Endothelial cell of umbilical vein (primary cell): ENCODE results near the gene PCNX4. TPM values are rescaled to one million over a fixed set of nuclear protein-coding genes. Genes with fewer than 3 reads are reported as not detected.
A peak's percentile ranks its signal among the peaks of the same experiment; 100 is the strongest.

Experiments used
- BruUV-seq: library from RNA; stranded (reverse); fragments of 400-500 nt; replicated peaks from 2 replicates; lab custom pipeline; 2021; lab: Mats Ljungman, UMichigan
- CTCF ChIA-PET: fragments of 300-600, 350-600 bp; sonication (Branson Sonifier 250); formaldehyde crosslinking; loops from one replicate; lab custom pipeline; 2021; ENCODE audit warnings: antibody characterized with exemption, inconsistent platforms; lab: Charles Lee
- POLR2A ChIA-PET: fragments of 300-600, 350-600 bp; sonication (Branson Sonifier 250); formaldehyde crosslinking; loops from one replicate; lab custom pipeline; 2021; ENCODE audit warnings: antibody characterized with exemption, inconsistent platforms; lab: Charles Lee
- DNase-seq: peaks from one replicate; pipeline ENCODE4 v3.0.0-alpha.2; 2011; ENCODE audit warnings: low read depth, low spot score
- FAIRE-seq: peaks from 2 replicates; lab custom pipeline; 2011; peaks lifted over from hg19 to GRCh38; lab: Jason Lieb, UNC
- H2AFZ ChIP-seq: 2 replicates; pipeline ENCODE4 v1.6.0; 2012; ENCODE audit warnings: low read depth, low read length, control low read depth, inconsistent platforms
- H3K27ac ChIP-seq: 2 replicates; pipeline ENCODE4 v1.5.1; 2011; ENCODE audit warnings: low read depth, mild to moderate bottlenecking, control low read depth, low read length, moderate library complexity; ENCODE audit not compliant: insufficient read depth
- H3K27me3 ChIP-seq, 2 experiments: 2 replicates each; pipeline versions ENCODE4 v1.6.0 to v1.6.1; 2011; ENCODE audit warnings: low read length in 2 of 2, mixed read lengths in 1 of 2; ENCODE audit not compliant: control insufficient read depth in 2 of 2, insufficient read depth in 2 of 2
- H3K36me3 ChIP-seq, 2 experiments: 2 replicates in 1 of 2; 3 replicates in 1 of 2; pipeline ENCODE4 v1.5.1; 2011; ENCODE audit warnings: low read length in 2 of 2, mild to moderate bottlenecking in 1 of 2, moderate library complexity in 1 of 2; ENCODE audit not compliant: control insufficient read depth in 2 of 2, insufficient read depth in 2 of 2; ENCODE audit errors: extremely low read depth in 1 of 2
- H3K4me1 ChIP-seq: 3 replicates; pipeline ENCODE4 v1.5.1; 2011; ENCODE audit warnings: mild to moderate bottlenecking, low read length; ENCODE audit not compliant: control insufficient read depth, insufficient read depth; ENCODE audit errors: extremely low read depth
- H3K4me2 ChIP-seq: 2 replicates; pipeline ENCODE4 v1.6.1; 2011; ENCODE audit warnings: low read length, control low read depth, mixed read lengths; ENCODE audit not compliant: insufficient read depth
- H3K4me3 ChIP-seq, 3 experiments: fragments of 200-600 bp in 1 of 3; sonication (generic), shearing (Covaris generic) in 1 of 3; replicated peaks in 1 of 3; 2 replicates each; pipeline ENCODE4 v1.5.1; 2011 to 2016; ENCODE audit warnings: control low read depth in 3 of 3, low read length in 3 of 3, mild to moderate bottlenecking in 2 of 3, inconsistent platforms in 1 of 3, low read depth in 1 of 3, moderate library complexity in 1 of 3; ENCODE audit not compliant: insufficient read depth in 1 of 3
- H3K79me2 ChIP-seq: 2 replicates; pipeline ENCODE4 v1.6.0; 2012; ENCODE audit warnings: low read length, inconsistent platforms; ENCODE audit not compliant: control insufficient read depth, insufficient read depth
- H3K9ac ChIP-seq: replicated peaks from 2 replicates; pipeline ENCODE3; 2011; ENCODE audit warnings: low read length, control low read depth; ENCODE audit not compliant: insufficient read depth; ENCODE audit errors: extremely low read depth
- H3K9me1 ChIP-seq: replicated peaks from 3 replicates; pipeline ENCODE4 v1.6.0; 2011; ENCODE audit warnings: mild to moderate bottlenecking, low read length; ENCODE audit not compliant: control insufficient read depth, insufficient read depth; ENCODE audit errors: extremely low read depth
- H3K9me3 ChIP-seq: replicated peaks from 2 replicates; pipeline ENCODE4 v1.5.1; 2012; ENCODE audit warnings: low read length, inconsistent platforms; ENCODE audit not compliant: control insufficient read depth, insufficient read depth
- H4K20me1 ChIP-seq: replicated peaks from 2 replicates; pipeline ENCODE3; 2011; ENCODE audit warnings: mild to moderate bottlenecking, low read length; ENCODE audit not compliant: control insufficient read depth, insufficient read depth; ENCODE audit errors: extremely low read depth
- FOS ChIP-seq: IDR thresholded peaks from 2 replicates; pipeline ENCODE4 v1.6.1; 2011; ENCODE audit warnings: mild to moderate bottlenecking, low read length, moderate library complexity, borderline replicate concordance; ENCODE audit not compliant: insufficient read depth
- GATA2 ChIP-seq: IDR thresholded peaks from 2 replicates; pipeline ENCODE4 v1.7.0; 2011; ENCODE audit warnings: low read depth, mild to moderate bottlenecking, moderate library complexity, mixed read lengths, low read length; ENCODE audit not compliant: insufficient read length, insufficient read depth
- JUN ChIP-seq: IDR thresholded peaks from 2 replicates; pipeline ENCODE4 v1.6.1; 2011; ENCODE audit warnings: borderline replicate concordance, low read depth; ENCODE audit not compliant: insufficient read length, insufficient read depth
- MYC ChIP-seq: IDR thresholded peaks from one replicate; pipeline ENCODE4 v1.6.1; 2011; ENCODE audit warnings: mild to moderate bottlenecking, low read depth, low read length
- POLR2AphosphoS5 ChIP-seq: IDR thresholded peaks from 2 replicates; pipeline ENCODE4 v1.6.1; 2012; ENCODE audit warnings: low read depth, mild to moderate bottlenecking, control low read depth, low read length, moderate library complexity; ENCODE audit not compliant: insufficient read depth
- dilution Hi-C: fragments of 300-500 bp; cut with MboI; formaldehyde crosslinking; loops from one replicate; pipeline ENCODE4 v1.15.0; 2019; ENCODE audit warnings: low sequenced_read_pairs; ENCODE audit not compliant: extremely low pct_ligation_motif_present
- intact Hi-C: fragments of 100-400 bp; cut with micrococcal nuclease; formaldehyde crosslinking; loops from one replicate; pipeline ENCODE4 v1.10.0; 2022
- polyA plus RNA-seq, 4 experiments: library from polyadenylated mRNA; depleted of rRNA in 3 of 4; stranded (reverse) in 3 of 4; unstranded in 1 of 4; fragments of >200 nt; gene quantifications; 2 replicates each; pipeline versions ENCODE4 v1.2.1 to v1.2.3, GENCODE V29; 2011 to 2012; ENCODE audit warnings: missing spikeins in 1 of 4
- total RNA-seq: library from RNA; stranded (reverse); gene quantifications from 2 replicates; pipeline ENCODE4 v1.2.3, GENCODE V29; 2021
- TF ChIP-seq, protein P1 (sequence below): IDR thresholded peaks from 2 replicates; pipeline ENCODE4 v1.6.1; 2011; ENCODE audit not compliant: insufficient read depth, insufficient read length

PCNX4 gene
- total and polyA plus RNA-seq, 2 donors (not counting 3 experiments of a cell fraction or from before 2014, with no cell fraction given), result 35.5 to 51.6 TPM

DNA sequence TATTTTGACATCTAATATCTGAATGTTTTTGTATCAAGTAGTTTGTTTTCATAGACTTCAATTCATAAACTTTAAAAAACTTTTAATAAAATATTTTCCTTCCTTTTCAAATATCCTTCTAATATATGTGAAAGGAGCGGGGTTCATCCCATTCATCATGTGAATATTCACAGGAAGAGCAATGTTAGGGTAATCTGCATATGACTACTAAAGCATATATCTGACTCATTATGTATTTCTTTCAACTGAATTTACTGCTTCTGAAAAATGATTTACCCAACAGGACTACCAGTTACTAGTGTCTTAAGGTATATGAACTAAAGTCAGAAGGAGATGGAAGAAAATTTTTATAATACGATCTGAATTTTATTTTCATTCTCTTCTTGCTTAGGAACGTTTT, 43.0 kb downstream of the PCNX4 start:
- Histone ChIP-seq H2AFZ (no peak overlapping the region), H3K79me2 (no peaks in the 10 kb centered on the region), H3K36me3 (peaks cover 0 to 3% of the 10 kb centered on the region in 2 experiments), H3K4me2 (no peak overlapping the region), H4K20me1 (no peaks in the 10 kb centered on the region), H3K4me3 (no peak overlapping the region), H3K9ac (no peak overlapping the region), H3K27ac (no peak overlapping the region), H3K27me3 (no peaks in the 10 kb centered on the region), H3K4me1 (no peaks in the 10 kb centered on the region), H3K9me1 (no peaks in the 10 kb centered on the region), H3K9me3 (no peaks in the 10 kb centered on the region)
- ChIA-PET POLR2A (no interaction called here), CTCF (no interaction called here)
- no TSS peak for BruUV-seq
- dilution Hi-C loops (no loop called here), intact Hi-C loops (no loop called here)
- DNase-seq (no peak), FAIRE-seq (no peak)
- TF ChIP-seq JUN, result no peak
- TF ChIP-seq, protein P1, sequence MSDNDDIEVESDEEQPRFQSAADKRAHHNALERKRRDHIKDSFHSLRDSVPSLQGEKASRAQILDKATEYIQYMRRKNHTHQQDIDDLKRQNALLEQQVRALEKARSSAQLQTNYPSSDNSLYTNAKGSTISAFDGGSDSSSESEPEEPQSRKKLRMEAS, result no peak

DNA sequence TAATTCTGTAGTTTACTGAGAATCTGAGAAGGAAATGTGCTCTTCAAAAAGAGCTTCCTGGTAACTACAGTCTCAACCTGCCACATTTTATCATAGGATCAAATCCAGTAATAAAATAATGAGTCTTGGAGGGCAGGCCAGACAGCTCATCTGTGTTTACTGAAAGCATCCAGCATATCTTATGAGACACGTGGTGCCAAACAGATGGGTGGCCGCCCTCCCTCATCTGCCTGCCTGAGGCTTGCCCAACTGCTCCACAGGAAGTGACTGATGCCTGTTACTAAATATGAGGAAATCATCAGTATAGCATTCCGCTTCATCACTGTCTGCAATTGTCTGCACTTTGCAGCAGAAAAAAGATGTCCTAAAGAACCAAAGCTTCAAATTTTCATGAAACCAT, 60.0 kb downstream of the PCNX4 start:
- dilution Hi-C loops, result no loop called here
- H3K36me3 ChIP-seq, result peaks cover 0 to 6% of the 10 kb centered on the region in 2 experiments
- intact Hi-C loops, result loop anchor here (5.0 kb wide), 1 partner anchor 59 kb away; the partner anchor contains the start of gene PCNX4
- no peaks in the 10 kb centered on the region for H4K20me1 ChIP-seq
- no peak overlapping the region for H3K9ac ChIP-seq
- CTCF ChIA-PET, result interaction anchor here (1.1 to 1.8 kb wide), 3 partner anchors 13 to 33 kb away, joined by 4 to 12 read pairs (median 6); partner anchors contain the start of gene DHRS7
- no peaks in the 10 kb centered on the region for H3K27me3 ChIP-seq
- H3K4me3 ChIP-seq, result no peak overlapping the region
- no peaks in the 10 kb centered on the region for H3K9me1 ChIP-seq
- peak overlapping the region; percentile 44 for H3K4me2 ChIP-seq
- BruUV-seq, result no TSS peak
- no peaks in the 10 kb centered on the region for H3K9me3 ChIP-seq
- FAIRE-seq (peak; percentile 90), DNase-seq (peak; percentile 53)
- H3K79me2 ChIP-seq, result peaks cover 1% of the 10 kb centered on the region
- peak overlapping the region; percentile 50 for H3K27ac ChIP-seq
- POLR2A ChIA-PET, result no interaction called here
- peaks cover 18% of the 10 kb centered on the region for H3K4me1 ChIP-seq
- H2AFZ ChIP-seq, result no peak overlapping the region
- TF ChIP-seq JUN, result no peak
- peak; percentile 40 for TF ChIP-seq POLR2AphosphoS5
- peak; percentile 67 for TF ChIP-seq FOS
- peak; percentile 60 for TF ChIP-seq GATA2
- TF ChIP-seq, protein P1, result peak; percentile 53
- TF ChIP-seq MYC, result no peak
